CD4-positive, alpha-beta T cell treated with Interleukin-12 subunit alpha and Interleukin-12 subunit beta, for 1 hour (primary cell): Measurements from ENCODE around the gene KCNAB1.

Experiments used
- DNase-seq: peaks from one replicate; pipeline ENCODE4 v3.0.0-alpha.2; 2020

The KCNAB1 gene

DNA sequence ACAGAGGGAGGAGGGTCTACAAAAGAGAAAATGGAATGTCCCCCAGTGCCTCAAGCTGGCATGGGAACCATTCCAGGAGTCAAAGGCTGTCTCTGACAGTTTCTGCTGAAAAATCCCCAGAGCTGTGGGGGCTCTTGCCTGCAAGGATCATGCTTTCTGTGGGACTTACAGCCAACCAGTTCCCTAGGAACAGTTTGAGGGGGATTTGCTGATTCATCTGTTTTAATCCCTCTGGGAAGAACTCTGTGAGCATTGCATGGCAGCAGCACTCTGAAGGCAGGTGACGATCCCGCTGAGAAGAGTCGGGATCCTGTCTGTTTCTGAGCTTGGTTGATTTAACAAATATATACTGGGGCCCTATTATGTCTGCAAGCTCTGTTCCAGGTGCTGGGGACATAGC, 258.5 kb downstream of the KCNAB1 start:
- DNase-seq: no peak

DNA sequence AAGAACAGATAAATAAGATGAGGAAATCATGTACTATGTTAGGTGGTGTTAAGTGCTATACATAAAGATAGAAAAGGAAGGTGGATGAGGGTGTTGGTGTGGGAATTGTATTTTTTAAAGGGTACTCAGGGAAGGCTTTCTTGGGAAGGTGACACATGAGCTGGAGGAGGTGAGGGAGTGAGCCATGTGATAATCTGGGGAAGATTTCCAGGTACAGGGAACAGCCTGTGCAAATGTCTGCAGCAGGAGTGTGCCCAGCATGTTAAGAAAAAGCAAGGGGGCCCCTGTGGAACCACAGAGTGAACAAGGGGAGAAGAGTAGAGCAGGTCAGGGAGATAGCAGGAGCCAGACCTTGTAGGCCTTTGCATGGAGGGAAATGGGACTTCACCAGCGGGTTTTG, 258.9 kb downstream of the KCNAB1 start:
- no peak for DNase-seq

DNA sequence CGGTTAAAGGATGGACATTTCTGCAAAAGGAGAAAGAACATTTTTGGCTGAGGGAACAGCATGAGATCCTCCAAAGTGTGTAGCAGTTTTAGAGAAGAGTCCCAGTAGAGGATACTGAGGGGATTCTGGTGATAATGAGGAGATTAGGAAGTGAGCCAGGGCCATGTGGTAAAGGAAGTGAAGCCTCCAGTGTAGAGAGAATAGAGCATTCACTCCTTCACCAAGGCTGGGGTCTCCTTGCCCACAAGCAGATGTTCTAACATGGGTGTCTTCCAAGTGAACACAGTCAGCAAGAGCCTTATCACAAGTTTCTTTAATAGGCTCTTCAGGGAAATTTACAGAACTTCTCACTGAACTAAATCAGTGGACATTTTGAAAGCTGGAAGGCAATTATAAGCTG, 260.9 kb downstream of the KCNAB1 start:
- DNase-seq: no peak

DNA sequence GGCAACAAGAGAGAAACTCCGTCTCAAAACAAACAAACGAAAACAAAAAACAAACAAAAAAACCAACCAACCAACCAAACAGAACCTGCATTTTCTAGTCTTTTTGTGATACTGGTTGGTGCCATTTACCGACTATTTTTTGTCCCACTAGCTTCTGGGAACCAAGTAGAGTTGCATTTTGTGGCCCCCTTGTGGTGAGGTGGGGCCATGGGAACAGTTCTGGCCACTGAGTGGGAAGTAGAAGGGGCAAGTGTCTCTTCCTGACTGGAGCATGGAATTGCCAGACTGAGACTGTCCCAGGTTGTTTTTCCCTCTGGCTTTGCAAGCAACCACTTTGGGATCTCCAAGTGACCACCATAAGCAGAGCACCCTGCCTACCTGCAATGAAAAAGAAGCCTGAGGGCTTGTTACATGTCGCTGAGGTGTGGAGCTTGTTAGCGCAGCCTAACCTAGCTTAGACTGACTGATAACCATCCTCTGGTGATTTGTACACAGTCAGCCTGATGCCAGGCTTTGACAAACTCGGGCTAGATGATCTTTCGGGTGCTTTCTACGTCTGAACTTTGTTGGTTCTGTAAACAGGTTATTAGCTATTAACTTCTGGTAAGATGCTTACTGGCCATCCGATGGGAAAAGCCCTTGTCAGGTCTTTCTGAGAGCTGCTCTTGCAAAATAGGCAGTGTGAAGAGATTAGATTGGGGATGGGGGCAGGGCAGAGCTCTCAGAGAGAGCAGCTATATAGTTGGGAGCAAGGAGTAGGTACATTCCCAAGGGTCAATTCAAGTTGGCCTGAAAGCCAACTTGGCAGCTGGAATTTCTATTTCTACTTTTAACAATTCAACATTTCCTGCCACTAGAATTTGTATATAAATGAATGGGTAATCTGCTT, 262.3 kb downstream of the KCNAB1 start:
- DNase-seq: no peak

DNA sequence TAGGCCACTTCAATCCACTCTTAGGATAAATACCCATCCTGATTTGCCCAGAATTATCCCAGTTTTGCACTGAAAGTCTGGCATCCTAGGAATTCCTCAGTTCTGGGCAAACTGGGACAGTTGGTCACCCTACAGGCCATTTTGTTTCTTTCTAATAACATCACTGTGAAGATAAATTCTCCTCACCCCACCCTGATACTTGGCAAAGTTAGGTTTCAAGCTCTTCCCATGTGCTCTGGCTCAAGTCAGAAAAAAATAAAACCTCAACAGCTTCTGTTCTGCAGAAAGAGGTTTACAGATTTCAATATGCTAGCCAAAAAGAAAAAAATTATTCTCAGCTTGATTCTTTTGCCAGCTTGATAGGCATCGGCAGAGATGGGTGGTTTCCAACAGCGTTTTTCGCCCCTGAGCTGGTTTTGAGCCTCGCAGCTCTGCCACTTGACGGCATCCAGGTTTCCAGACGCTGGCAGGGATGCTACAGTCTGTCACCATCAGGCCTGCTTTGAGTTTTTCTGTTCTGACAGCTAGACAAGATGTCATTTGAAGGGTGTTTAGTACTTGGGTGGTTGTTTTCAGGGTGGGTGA, 263.2 kb downstream of the KCNAB1 start:
- no peak for DNase-seq

DNA sequence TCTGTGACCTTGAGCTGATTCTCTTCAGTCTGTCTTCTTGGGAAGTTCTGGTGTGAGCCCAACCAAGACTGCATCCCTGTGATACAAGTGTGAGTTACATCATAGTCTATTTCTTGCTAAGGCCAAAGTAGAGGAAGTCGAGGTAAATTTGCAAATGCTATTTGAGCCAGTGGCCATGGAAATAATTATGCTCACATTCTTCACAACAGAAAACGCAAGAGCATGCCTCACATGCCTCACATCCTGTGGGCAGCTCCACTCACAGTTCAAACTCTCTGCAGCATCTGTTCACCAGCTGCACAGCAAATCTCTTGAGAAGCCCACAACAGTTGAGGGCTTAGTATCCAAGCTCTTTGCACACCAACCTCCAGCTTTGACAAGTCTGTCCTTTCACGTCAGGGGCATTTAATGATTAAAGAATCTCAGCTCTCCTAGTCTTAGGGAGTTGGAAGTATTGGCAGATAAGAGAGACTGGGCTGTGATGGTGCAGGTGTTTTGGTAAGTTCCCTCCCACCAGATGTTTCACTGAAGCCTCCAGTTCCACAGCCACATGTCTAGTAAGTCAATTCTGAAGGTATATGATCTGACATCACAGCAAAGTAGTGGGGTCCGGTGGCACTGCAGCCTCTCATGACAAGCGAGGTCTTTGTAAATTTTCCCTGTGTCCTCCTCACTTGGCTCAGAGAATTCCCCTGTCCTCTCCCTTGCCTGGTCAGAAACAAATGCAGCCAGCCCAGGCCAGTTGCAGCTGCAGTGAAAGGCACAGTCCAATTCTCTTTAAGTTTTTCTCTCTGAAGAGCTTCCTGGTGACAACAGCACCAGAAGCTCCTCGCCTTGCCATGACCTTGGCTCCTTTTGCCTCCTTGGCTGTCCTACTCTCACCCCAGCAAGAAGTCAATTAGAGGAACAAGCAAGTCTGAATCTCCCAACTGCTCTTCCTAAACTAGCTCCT, 268.4 kb downstream of the KCNAB1 start:
- no peak for DNase-seq

DNA sequence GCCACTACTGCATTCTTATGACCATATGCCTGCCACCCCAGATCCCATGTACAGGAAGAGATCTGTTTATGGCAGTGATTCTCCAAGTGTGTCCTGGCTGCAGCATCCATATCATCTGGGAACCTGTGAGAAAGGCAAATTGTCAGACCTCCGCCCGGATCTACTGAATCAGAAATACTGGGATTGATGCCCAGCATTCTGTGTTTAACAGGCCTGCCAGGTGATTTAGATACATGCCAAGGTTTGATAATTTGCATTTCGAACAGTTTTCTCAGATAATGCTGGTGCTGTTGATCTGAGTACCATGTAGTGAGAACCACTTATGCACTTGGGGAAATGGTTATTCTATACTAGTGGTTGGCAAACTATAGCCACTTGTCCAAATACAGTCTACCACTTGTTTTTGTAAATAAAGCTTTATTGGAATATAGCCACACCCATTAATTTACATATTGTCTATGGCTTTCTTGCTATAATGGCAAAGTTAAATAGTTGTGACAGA, 269.1 kb downstream of the KCNAB1 start:
- DNase-seq: no peak

DNA sequence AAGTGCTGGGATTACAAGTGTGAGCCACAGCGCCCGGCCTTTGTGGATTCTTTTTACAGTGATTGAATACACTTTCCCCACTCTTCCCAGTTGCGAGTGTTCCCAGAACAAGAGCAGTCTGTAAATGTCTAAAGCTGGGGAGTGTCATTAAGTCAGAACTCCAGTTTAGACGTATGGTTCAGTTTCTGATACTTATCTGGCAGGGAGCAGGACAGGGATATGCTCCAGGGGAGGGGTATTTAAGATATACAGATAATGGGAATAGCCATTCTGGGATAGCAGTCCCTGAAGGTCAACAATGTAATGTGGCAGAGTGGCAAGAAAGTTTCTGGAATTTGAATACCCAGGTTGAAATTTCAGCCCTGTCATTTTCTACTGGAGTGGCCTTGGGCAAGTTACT, 270.5 kb downstream of the KCNAB1 start:
- no peak for DNase-seq

DNA sequence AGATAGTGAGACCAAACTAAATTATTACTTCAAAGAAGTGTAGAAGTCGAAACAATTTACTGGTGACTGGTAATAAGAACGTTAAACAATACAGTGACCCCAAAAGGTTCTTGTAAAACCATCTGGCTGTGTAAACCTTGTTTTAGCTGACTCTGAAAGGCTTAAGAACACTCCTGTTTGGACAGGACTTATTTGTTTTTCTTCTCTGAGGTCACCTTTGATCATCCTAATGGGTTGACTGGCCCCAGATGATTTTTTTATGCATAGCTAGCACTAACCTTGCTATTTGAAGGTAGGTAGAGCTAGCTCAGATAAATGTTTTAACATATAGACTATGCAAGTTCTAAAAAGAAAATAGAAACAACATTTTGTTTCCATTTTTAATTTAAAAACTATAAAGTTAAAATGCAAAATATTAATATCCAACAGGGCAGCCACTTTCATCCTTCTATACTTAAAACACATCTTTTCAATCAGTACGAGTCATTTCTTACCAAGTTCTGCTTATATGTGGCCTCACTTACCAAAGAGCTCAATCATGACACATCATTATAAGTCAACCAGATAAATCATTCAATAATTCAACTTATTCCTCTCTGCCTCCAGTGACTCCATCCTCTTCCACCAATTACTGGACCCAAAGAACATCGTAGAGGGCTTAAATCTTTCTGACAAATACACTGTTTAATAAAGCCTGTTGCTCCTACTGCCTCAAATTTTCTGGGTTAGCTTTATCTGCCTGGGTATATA, 275.8 kb downstream of the KCNAB1 start:
- no peak for DNase-seq

DNA sequence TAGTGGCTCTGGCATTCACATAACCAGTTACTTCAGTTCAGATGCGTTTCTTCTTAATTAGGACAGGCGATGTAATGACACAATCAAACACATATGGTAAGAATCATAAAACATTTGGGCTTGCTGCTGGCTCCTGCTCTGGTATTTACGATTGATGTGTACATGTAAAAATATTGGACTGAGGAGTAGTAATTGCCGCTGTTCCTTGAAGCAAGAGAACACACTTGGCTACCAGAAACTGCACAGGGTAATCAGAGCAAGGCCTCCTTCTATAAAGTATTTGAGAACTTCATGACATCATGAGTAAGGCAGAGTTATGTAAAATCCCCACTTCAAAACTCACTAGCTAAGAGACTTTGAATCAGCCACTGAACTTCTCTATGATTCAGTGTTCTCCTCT, 276.5 kb downstream of the KCNAB1 start:
- DNase-seq: no peak

DNA sequence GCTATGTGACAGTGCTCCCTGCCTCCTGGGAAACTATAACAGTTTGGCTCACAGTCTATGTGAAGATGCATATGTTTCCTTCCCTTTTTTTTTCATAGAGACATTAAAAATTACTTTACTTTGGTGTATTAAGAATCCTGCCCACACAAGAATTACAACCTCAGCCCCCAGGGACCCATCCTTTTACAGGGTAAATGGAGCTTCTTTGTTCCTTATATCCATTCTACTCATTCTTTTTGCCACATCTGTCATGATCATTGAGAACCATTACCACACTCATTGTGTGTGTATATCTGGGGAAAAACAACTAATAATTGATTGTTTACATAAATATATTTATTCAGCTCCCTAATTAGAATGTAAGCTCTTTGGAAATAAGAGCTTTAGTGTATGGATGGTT, 277.2 kb downstream of the KCNAB1 start:
- DNase-seq: no peak

DNA sequence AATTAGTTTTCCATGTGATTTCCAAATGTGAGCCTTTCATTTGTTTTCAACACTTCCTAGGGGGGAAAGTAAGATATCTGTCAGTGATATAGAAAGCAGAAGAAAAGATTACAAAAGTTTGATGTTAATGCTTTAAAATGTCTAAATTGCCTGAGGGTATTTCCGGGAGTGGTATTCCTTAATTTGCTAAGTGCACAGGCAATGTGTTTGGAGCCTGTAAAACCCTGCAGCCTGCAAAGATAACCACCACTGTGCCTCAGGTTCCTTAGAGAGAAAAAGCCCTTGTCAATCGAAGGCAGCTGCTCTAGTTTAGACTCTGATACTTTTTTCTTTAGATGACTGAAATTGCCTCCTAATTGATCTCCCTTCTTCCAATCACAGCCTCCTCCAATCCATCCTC, 279.7 kb downstream of the KCNAB1 start:
- no peak for DNase-seq

DNA sequence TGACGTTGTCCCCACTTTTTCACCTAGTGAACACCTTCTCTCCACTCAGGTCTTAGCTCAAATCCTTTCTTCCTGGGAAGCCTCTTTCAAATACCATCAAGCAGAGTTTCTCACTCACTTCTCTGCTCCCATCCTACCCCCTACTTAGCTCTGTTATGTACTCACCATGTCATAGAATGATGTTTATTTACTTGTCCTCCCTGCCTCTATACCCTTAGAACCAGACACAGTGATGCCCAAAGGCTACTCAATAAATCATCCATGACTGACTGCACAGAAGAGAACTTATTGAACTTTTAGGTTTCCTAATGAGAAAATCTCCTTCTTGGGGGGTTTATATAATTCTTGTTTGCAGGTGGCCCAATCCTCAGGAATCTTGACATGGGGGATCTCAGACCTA, 280.4 kb downstream of the KCNAB1 start:
- DNase-seq: no peak

DNA sequence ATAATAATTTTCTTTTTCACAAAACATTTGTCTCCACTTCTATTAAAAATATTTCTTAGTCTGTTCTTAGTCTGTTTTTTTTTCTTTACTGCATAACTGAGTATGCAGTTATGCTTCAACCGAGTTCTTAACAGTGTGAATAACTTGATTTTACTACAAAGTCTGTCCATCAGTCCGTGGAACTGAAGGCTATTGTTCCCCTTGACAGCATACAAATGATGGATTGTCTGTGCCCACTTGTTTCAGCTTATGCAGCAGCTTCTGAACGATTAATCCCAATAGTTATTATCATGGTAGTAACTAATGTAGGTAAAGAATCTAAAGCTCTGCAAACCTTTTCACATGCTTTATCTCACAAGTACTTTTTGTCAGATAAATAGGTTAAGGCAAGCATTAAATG, 283.8 kb downstream of the KCNAB1 start:
- no peak for DNase-seq

DNA sequence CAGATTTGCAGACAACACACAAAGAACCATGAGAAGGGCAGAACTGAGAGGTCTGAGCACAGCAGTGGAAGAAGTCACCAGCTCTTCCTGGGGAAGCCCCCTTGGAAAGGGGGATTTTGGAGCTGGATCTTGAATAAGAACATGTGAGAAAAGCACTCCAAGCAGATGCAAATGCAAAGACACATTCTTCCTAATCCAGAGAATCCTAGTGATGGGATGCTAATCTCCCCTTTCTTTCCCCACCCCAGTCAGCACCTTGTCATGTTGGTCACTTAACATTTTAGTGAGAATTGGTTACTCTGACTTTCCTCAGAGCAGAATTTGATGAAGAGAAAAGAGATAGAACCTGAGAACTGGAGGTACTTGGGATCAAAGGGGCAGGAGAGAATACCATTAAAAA, 286.0 kb downstream of the KCNAB1 start:
- DNase-seq: no peak

DNA sequence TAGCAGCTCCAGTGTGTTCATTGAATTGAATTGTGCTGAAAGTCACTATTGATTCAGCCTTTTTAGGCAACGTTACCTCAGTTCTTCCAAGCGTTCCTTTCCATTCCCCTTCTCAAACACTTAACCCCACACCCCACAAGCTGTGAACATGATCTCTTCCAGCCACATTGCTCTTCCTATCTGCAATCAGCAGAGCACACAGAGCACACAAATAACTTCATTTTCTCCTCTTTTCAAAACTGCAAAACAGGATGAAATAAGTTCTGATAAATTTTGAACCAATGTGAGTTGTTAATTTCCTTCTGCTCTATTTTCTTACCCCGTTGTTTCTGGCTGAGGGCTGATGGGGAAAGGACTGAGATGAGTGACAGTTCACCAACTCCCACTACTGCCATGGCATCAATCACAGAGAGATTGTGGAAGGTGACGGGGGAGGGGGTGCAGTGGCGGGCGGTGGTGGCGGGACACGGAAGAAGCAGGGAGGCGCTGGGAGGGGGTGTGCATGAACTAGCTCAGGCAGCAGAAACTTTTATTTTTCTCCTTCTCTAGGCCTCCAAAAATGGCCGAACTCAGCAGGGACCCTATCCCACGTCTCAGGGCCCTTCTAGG, 287.3 kb downstream of the KCNAB1 start:
- no peak for DNase-seq

DNA sequence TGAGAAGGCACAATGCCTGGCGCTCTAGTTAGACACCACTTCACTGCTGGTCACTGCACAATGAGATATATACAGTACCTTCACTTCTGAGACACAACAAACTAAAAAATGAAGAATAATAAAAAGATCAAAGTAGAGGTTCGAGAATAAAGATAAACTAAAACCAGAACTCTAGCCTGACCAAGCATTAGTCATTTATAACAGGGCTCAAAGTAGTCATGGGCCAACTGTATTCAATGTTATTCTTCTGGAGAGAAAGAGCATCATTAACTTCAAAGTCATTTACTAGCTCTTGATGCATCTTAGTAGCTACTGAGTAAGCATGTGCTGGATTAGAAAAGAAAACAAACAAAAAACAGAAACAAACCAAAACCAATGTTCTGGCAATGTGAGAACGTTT, 289.3 kb downstream of the KCNAB1 start:
- DNase-seq: no peak

DNA sequence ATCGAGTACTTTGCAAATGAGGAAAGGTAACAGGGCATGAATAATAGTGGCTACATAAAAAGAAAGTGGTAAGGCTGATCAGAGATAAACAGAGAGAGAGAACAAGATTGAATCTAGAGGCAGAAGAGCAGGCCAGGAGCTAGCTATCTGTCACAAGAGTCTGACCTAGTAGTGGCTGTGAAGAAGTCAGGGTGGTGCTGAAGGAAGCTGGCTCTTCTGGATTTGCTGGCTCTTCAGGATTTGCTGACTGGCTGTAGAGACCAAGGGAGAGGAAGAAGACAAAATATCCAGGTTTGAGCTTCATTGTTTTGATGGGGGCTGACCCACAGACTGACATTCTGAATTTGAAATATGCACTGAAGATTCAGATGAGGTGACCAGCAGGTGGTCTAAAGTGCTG, 292.2 kb downstream of the KCNAB1 start:
- no peak for DNase-seq

DNA sequence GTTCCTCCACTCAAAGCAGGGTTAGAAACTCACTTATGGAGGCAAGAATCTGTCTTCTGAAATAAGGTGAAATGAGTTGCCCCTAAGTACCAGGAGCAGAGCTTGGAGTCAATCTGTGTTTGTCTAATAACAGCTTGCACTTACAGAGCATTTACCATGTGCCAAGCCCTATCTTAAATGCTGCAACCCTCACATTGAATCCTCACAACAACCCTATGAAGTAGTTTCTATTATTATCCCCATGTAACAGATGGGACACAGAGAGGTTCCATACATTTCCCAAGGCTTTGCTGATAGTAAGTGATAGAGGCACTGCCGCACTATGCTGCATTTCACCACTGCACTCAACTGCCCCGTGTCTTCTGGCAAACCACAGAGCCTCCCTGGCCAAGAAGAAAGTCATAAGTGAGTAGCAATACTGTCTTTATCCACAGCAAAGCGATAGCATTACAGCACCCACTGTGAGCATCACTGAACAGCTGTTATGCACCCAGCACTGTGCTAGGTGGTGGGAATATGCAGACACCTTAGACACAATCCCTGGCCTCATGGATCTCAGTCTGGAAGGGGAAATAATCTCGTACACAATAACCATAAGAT, 293.0 kb downstream of the KCNAB1 start:
- no peak for DNase-seq

DNA sequence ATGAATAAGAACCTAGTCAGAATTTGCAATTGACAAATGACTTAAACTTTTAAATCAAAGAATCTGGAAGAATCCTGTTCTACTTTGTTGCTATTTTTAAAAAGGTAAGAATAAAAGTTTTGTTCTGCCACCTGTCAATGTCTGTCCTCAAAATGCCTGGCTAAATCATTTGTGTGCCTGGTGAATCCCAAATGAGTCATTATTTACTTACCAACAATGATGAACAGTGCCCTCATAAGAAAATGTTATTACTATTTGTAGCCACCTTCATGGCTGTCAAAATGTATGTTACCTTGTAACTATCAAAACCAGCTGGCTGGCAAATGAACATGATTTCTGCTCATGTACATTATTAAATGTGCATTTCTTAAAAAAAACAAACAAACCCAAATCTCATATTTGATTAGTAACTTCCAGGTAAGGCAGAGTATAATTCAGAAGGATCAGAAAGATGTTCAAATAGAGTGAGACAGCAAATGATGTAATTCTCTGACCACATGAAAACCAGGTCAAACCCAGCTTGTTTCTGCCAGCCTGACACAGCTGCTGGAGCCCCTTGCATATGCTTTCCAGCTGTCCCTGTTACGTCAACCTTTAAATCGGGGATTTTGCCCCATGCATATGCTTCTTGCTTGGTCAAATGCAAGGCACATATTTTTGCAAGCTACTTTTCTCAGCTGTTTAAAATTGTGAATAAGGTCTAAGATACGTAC, 296.6 kb downstream of the KCNAB1 start:
- no peak for DNase-seq

DNA sequence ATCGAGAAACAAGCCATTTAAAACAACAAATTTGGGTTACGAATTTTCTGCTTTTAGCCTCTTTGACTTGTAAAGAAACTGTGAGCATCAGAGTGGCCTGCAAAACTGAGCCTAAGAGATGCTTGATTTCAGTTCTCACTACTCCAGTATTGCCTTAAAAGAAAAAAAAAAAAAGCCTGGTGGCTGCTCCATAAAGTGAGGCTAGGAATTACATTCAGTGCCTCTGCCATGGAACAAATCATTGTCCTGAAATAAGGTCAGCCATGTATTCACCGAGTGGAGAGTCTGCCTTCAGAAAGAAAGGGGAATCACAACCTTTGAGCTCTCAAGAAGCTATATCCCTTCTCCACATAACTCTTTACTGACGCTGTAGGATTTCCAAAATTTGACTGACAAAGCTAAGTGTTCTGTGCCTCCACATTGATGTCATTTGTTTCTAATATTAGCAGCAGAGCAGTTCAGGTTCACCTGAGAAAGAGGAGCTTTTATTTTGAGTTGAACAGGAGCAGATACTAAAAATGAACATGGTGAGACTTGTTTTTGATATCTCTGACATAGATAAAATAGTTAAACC, 297.3 kb downstream of the KCNAB1 start:
- no peak for DNase-seq
